ENCODE results near the gene SLC6A6. TPM values are rescaled to one million over a fixed set of nuclear protein-coding genes. Genes with fewer than 3 reads are reported as not detected.

The SLC6A6 gene
- total RNA-seq, 3 donors from 2014 or later, result 22.1 to 52.4 (median 27.5) TPM

DNA sequence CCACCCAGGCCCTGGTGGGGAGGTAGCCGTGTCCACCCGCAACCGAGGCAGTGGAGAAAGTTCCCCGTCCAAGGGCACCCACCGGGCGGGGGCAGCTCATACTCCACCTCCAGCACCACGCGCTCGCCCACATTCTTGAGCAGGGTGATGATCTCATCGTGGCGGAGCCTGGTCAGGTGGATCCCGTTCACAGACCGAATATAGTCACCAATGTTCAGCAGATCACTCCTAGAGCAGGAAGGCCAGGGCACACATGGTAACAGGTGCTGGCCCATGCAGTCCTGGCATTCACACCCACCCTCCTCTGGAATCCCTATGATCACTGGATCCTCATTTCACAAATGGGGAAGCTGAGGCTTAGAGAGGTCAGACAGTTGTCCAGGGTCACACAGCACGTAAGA, 121.9 kb downstream of the SLC6A6 start:
- Histone ChIP-seq H3K9me3 (no peaks in the 10 kb centered on the region), H3K27ac (no peak overlapping the region), H3K27me3 (no peaks in the 10 kb centered on the region), H3K4me3 (no peak overlapping the region), H3K4me1 (no peaks in the 10 kb centered on the region), H3K36me3 (no peaks in the 10 kb centered on the region)
- no peak for TF ChIP-seq POLR2A (IDR thresholded peaks at IDR 0.05)
- TF ChIP-seq, protein P1, sequence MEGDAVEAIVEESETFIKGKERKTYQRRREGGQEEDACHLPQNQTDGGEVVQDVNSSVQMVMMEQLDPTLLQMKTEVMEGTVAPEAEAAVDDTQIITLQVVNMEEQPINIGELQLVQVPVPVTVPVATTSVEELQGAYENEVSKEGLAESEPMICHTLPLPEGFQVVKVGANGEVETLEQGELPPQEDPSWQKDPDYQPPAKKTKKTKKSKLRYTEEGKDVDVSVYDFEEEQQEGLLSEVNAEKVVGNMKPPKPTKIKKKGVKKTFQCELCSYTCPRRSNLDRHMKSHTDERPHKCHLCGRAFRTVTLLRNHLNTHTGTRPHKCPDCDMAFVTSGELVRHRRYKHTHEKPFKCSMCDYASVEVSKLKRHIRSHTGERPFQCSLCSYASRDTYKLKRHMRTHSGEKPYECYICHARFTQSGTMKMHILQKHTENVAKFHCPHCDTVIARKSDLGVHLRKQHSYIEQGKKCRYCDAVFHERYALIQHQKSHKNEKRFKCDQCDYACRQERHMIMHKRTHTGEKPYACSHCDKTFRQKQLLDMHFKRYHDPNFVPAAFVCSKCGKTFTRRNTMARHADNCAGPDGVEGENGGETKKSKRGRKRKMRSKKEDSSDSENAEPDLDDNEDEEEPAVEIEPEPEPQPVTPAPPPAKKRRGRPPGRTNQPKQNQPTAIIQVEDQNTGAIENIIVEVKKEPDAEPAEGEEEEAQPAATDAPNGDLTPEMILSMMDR (IDR thresholded peaks at IDR 0.05), result no peak
- no peak for TF ChIP-seq POLR2AphosphoS5 (IDR thresholded peaks at IDR 0.05)
- intact Hi-C loops (cut with DNase I; ENCODE audit: low total_unique reads), result no loop called here
- peak in 1 of 2 donors; percentile 28 for DNase-seq (ENCODE audit: low spot score in 2 of 2)

DNA sequence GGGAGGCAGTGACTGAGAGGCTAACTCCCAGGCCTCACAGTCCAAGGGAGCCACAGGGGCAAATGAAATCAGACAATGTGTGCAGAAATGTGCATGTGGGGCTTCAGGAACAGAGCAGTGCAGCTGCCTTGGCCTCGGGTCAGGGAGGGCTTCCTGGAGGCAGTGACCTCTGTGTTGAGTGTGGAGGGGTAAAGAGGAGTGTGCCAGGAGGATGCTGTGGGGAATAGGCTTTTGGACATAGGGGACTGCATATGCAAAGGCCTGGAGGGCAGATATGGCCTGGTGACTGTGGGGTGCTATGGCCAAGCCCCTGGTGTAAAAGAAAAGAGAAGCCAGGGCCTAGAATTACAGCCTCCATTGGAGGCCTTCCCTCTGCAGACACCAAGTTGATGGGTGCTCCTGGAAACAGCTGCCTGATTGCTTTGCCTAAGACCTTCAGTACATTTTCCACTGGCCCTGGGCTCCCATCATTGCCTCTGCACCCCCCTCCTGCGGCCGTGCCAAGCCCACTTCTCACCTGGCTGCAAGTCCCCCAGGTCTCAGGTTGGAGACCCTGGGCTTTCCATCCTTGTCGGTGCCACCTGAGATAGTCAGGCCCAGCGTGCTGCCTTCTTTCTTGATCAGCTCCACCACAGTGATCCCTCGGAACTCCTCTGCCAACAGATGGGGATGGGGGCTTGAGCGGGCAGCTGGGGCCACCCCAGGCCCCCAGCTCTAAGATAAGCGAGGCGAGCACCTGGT, 122.7 kb downstream of the SLC6A6 start:
- TF ChIP-seq, protein P1 (IDR thresholded peaks at IDR 0.05), result no peak
- no peak for TF ChIP-seq POLR2AphosphoS5 (IDR thresholded peaks at IDR 0.05)
- TF ChIP-seq POLR2A (IDR thresholded peaks at IDR 0.05), result no peak
- peak in 1 of 2 donors; percentile 24 for DNase-seq (ENCODE audit: low spot score in 2 of 2)
- Histone ChIP-seq H3K27me3 (no peaks in the 10 kb centered on the region), H3K27ac (peak overlapping the region in 1 of 2 donors; percentile 51), H3K4me1 (no peaks in the 10 kb centered on the region), H3K9me3 (no peaks in the 10 kb centered on the region), H3K4me3 (peak overlapping the region in 1 of 3 donors; percentile 45), H3K36me3 (no peaks in the 10 kb centered on the region)
- intact Hi-C loops (cut with DNase I; ENCODE audit: low total_unique reads), result no loop called here

DNA sequence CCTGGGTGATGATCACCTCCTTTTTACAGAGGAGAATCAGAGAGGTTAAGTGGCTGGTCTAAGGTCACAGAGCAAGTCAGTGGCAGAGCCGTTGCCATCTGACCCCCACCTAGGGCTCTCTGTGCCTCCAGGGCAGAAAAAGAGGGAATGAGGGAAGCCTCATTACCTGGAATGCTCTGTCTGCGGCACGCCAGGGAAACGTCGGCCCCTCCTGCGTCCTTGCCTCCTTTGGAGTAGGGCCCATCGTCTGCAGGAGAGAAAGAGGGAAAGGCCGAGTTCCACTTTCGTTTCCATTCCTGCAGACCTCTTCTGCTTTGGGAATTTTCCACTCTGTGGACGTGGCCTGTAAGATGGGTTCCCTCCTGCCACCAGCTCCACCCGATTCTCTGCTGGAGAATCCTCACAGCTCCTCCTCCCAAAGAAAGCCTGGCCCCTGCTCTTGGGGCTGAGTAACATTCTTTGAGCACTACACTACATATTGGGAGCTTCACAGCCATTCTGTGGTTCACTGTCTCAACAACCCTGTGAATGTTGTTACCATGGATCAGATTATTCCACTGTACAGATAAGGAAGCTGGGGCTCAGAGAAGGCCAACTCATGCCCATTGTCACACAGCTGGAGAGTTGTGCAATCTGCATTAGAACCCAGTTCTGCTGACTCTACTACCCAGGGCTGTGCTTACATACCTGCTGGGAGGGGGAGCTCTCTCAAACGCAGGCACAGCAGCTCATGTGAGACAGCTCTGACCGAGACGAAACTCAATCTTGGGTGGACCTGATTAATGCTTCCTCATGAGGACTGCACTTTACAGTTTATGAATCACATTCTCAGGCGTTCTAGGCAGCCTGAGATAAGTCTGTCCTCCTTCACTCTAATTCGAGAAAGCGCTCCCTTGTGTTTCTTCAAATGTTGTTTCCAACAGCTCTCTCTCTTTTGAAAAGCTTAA, 123.6 kb downstream of the SLC6A6 start:
- Histone ChIP-seq H3K36me3 (no peaks in the 10 kb centered on the region), H3K9me3 (no peaks in the 10 kb centered on the region), H3K27me3 (no peaks in the 10 kb centered on the region), H3K4me1 (no peaks in the 10 kb centered on the region), H3K27ac (peak overlapping the region; percentile 21 to 51), H3K4me3 (peak overlapping the region in 2 of 3 donors; percentile 11 to 45)
- intact Hi-C loops (cut with DNase I; ENCODE audit: low total_unique reads), result no loop called here
- no peak for TF ChIP-seq POLR2AphosphoS5 (IDR thresholded peaks at IDR 0.05)
- TF ChIP-seq, protein P1 (IDR thresholded peaks at IDR 0.05), result no peak
- no peak for TF ChIP-seq POLR2A (IDR thresholded peaks at IDR 0.05)
- peak in 1 of 2 donors; percentile 43 for DNase-seq (ENCODE audit: low spot score in 2 of 2)

DNA sequence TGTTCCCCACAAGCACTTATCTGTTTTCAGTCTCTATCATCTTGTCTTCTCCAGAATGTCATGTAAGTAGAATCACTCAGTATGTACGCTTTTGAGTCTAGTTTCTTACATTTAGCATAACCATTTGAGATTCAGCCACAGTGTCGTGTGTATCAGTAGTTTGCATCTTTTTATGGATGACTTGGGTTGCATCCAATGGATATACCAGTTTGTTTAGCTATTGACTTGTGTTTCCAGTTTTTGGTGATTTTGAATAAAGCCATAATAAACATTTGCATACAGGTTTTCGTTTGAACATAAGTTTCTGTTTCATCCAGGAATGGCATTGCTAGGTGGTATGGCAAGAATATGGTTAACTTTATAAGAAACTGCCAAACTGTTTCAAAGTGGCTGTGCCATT, 125.7 kb downstream of the SLC6A6 start:
- no peaks in the 10 kb centered on the region for H3K9me3 ChIP-seq
- intact Hi-C loops (cut with DNase I; ENCODE audit: low total_unique reads), result no loop called here
- no peaks in the 10 kb centered on the region for H3K4me1 ChIP-seq
- no peaks in the 10 kb centered on the region for H3K27me3 ChIP-seq
- H3K4me3 ChIP-seq, result no peak overlapping the region
- TF ChIP-seq POLR2AphosphoS5 (IDR thresholded peaks at IDR 0.05), result no peak
- TF ChIP-seq, protein P1 (IDR thresholded peaks at IDR 0.05), result no peak
- TF ChIP-seq POLR2A (IDR thresholded peaks at IDR 0.05), result no peak
- no peak for DNase-seq (ENCODE audit: low spot score in 2 of 2)
- no peak overlapping the region for H3K27ac ChIP-seq
- H3K36me3 ChIP-seq, result no peaks in the 10 kb centered on the region

Measured in breast epithelium (tissue), 4 donors.